Medulla oblongata (tissue), 1 donor: ENCODE data around the gene CHCHD3.
"Not testable (repeated sequence)": the region's sequence is repeated elsewhere in the genome, so short reads cannot be mapped to it uniquely, and the experiment has no call there.

ENCODE experiments used
- DNase-seq: peaks from one replicate; pipeline ENCODE4 v3.0.0-alpha.2; 2015; ENCODE audit errors: extremely low spot score

The CHCHD3 gene

GRCh38 chr7:133003052-133003910, 78.6 kb downstream of the CHCHD3 start:
- no peak for DNase-seq

- no peak for DNase-seq
Observed at GRCh38 chr7:133001727-133002126, 80.2 kb downstream of the CHCHD3 start.

- DNase-seq = no peak
Observed at GRCh38 chr7:132999845-133000244, 82.0 kb downstream of the CHCHD3 start.

- DNase-seq = no peak
Observed at GRCh38 chr7:132998763-132999162, 83.1 kb downstream of the CHCHD3 start.

- DNase-seq = no peak
Observed at GRCh38 chr7:132997505-132997904, 84.4 kb downstream of the CHCHD3 start.

GRCh38 chr7:132996581-132997242, 85.2 kb downstream of the CHCHD3 start:
- no peak for DNase-seq

- DNase-seq = no peak
Observed at GRCh38 chr7:132993377-132994013, 88.4 kb downstream of the CHCHD3 start.

GRCh38 chr7:132991615-132992587, 90.0 kb downstream of the CHCHD3 start:
- peak; percentile 16 for DNase-seq

GRCh38 chr7:132988117-132988516, 93.8 kb downstream of the CHCHD3 start:
- DNase-seq = no peak

- DNase-seq = no peak
Observed at GRCh38 chr7:132980402-132980801, 101.5 kb downstream of the CHCHD3 start.

GRCh38 chr7:132979524-132979923, 102.4 kb downstream of the CHCHD3 start:
- no peak for DNase-seq

GRCh38 chr7:132977234-132977633, 104.7 kb downstream of the CHCHD3 start:
- DNase-seq = no peak

- DNase-seq = no peak
Observed at GRCh38 chr7:132972745-132973144, 109.1 kb downstream of the CHCHD3 start.

- DNase-seq = no peak
Observed at GRCh38 chr7:132970257-132970656, 111.6 kb downstream of the CHCHD3 start.

GRCh38 chr7:132969520-132969919, 112.4 kb downstream of the CHCHD3 start:
- DNase-seq = no peak

GRCh38 chr7:132967470-132967848, 114.4 kb downstream of the CHCHD3 start:
- not testable (repeated sequence) for DNase-seq

GRCh38 chr7:132966754-132967469, 115.0 kb downstream of the CHCHD3 start:
- no peak for DNase-seq

- no peak for DNase-seq
Observed at GRCh38 chr7:132965951-132966350, 115.9 kb downstream of the CHCHD3 start.

- no peak for DNase-seq
Observed at GRCh38 chr7:132964876-132965275, 117.0 kb downstream of the CHCHD3 start.

- DNase-seq = peak; percentile 11
Observed at GRCh38 chr7:132959891-132960290, 122.0 kb downstream of the CHCHD3 start.

GRCh38 chr7:132956556-132956955, 125.3 kb downstream of the CHCHD3 start:
- no peak for DNase-seq
